ENCODE results near the gene CXCL5. TPM values are rescaled to one million over a fixed set of nuclear protein-coding genes. Genes with fewer than 3 reads are reported as not detected.

The CXCL5 gene
- total RNA-seq, 1 experiment from 2014 or later: not detected

DNA sequence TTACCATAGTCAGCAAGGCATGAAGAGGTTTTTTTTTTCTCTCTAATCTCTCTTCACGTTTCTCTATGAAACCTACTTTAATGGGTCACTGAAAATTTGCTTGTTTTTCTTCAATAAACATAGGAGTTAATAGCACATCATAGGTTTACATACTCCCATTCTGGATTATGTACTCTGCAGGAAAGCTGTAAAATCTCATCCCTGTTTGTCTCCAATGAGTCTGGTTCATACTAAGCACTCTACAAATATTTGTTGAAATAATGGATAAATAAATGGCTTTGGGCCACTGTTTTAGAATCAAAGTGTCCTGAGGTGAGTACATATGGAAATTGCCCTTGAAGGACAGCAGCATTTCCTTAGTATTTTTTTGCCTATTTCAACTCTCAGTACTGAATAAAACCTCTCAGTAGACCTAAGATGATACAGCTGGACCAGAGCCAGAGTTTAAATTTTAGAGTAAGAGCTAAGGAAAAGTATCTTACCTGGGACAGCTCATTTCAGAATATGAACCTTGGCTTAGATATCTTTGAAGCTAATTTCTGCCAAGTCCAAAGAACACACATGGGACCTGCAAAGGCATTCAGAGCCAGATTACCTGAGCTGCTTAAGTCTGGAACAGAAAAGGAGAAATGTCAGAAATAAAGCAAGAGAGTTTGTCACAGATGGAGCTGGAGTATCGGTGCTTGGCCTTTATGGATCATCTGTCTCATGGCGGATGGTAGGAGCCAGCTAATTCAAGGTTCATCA, 51.1 kb downstream of the CXCL5 start:
- no peak for DNase-seq (ENCODE audit: low read depth, low spot score)
- in situ Hi-C loops (cut with HindIII; ENCODE audit: low pct_unique_long_range_greater_than_20kb, low sequenced_read_pairs): no loop called here

DNA sequence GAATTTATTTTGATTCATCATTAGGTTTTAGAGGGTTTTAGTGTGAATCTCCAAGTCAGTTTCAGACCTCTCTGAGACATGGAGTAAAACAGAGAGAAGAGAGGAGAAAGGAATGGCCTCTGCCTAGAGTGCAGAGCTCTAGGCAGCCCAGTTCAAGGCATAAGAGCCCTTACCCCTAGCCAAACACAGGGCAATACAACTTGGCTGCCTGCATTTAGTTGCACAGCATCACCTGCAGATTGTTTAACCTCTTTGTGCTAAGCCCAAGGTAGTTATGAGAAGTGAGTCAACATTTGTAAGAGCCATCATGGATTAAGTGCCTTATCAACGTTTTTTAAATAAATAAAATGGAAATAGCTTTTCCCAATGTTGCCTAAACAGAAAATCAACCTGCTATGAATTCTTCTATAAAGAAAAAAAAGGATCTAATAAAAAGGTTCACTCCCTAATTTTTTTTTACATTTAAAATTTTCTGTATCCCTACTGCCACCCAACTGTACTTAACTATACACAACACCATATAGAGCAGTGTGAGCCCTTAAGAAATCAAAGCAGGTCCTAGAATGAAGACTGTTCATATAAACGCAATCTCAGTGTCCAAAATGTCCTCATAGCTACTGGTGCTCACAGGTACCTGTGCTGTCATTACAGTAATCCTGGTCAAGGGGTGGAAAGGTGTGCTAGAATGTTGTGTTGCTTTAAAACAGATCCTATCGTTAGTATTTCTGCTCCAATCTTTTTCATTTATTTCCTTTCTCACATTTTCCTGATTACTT, 52.6 kb downstream of the CXCL5 start:
- in situ Hi-C loops (cut with HindIII; ENCODE audit: low pct_unique_long_range_greater_than_20kb, low sequenced_read_pairs): no loop called here
- no peak for DNase-seq (ENCODE audit: low read depth, low spot score)

Small RNA genes lying within 50 kb of the gene (small RNA-seq; reads per million reads assigned to genes)
- gene RN7SL218P: 0 reads per million in 2 experiments

Other genes with a start within 250 kb of the CXCL5 start
- gene CXCL6, start 162.0 kb downstream of the CXCL5 start, total RNA-seq (2014; rRNA removed; shearing (Covaris generic)): not detected in 2 replicates
- not detected in 2 replicates for gene PF4V1, start 145.4 kb downstream of the CXCL5 start, total RNA-seq (2014; rRNA removed; shearing (Covaris generic))
- 76.1 and 81.3 TPM in 2 replicates for gene CXCL1, start 129.3 kb downstream of the CXCL5 start, total RNA-seq (2014; rRNA removed; shearing (Covaris generic))
- 0.83 and 1.4 TPM in 2 replicates for gene PF4, start 16.6 kb downstream of the CXCL5 start, total RNA-seq (2014; rRNA removed; shearing (Covaris generic))
- gene PPBP, start 10.5 kb downstream of the CXCL5 start, total RNA-seq (2014; rRNA removed; shearing (Covaris generic)): not detected in 2 replicates
- 1.5 and 2.1 TPM in 2 replicates for gene CXCL3, start 40.0 kb upstream of the CXCL5 start, total RNA-seq (2014; rRNA removed; shearing (Covaris generic))
- 0.53 and 0.61 TPM in 2 replicates for gene CXCL2, start 100.5 kb upstream of the CXCL5 start, total RNA-seq (2014; rRNA removed; shearing (Covaris generic))
- 7.5 TPM in 2 replicates for gene MTHFD2L, start 159.4 kb upstream of the CXCL5 start, total RNA-seq (2014; rRNA removed; shearing (Covaris generic))